ENCODE measurements around the gene KRTAP10-9.

DNA sequence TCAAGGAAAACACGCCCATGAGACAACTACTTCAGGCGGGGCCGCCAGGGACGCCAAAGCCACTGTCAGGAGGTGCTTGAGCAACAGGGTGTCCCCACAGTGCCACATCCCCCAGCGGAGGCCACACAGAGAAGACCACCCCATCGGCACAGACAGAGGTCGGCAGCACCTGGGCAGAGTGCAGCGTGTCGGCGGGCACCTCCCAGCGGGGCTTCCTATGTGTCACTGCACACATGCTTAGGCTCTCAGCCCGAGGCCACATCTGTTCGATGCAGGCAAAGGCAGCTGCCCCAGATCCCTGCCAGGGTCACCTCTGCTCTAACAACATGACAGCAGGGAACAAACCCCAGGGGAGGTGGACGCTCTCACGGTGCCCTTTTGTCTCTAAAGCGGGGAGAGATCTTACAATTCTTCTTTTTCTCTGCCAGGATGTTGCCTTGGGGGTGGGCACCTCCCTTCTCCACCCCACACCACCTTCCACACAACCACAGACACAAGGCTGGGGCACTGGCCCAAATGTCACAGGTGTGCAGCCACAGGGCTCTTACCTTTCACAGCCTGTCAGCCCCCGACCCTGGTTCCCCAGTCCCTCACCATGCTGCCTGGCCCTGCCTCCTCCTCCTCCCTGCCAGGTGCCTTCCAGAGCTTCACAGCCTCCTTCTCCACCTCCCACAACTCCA, 10.8 kb upstream of the KRTAP10-9 start:
- TF ChIP-seq SNAI2 (CRISPR knock-in tag; IDR thresholded peaks at IDR 0.05) = no peak
- TF ChIP-seq CREB5 (CRISPR knock-in tag; IDR thresholded peaks at IDR 0.05; ENCODE audit: low read depth) = no peak
- no peak for TF ChIP-seq ZNF8 (CRISPR knock-in tag; IDR thresholded peaks at IDR 0.05)
- no peak for TF ChIP-seq CSRNP3 (CRISPR knock-in tag; IDR thresholded peaks at IDR 0.05)
- TF ChIP-seq, protein P1, sequence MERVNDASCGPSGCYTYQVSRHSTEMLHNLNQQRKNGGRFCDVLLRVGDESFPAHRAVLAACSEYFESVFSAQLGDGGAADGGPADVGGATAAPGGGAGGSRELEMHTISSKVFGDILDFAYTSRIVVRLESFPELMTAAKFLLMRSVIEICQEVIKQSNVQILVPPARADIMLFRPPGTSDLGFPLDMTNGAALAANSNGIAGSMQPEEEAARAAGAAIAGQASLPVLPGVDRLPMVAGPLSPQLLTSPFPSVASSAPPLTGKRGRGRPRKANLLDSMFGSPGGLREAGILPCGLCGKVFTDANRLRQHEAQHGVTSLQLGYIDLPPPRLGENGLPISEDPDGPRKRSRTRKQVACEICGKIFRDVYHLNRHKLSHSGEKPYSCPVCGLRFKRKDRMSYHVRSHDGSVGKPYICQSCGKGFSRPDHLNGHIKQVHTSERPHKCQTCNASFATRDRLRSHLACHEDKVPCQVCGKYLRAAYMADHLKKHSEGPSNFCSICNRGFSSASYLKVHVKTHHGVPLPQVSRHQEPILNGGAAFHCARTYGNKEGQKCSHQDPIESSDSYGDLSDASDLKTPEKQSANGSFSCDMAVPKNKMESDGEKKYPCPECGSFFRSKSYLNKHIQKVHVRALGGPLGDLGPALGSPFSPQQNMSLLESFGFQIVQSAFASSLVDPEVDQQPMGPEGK (CRISPR knock-in tag; IDR thresholded peaks at IDR 0.05; ENCODE audit: borderline replicate concordance) = no peak
- no peak for TF ChIP-seq ZFP3 (CRISPR knock-in tag; IDR thresholded peaks at IDR 0.05)
- TF ChIP-seq RARB (CRISPR knock-in tag; IDR thresholded peaks at IDR 0.05) = no peak
- no peak for TF ChIP-seq ARNTL (CRISPR knock-in tag; IDR thresholded peaks at IDR 0.05; ENCODE audit: borderline replicate concordance, low read depth)
- TF ChIP-seq TOX (CRISPR knock-in tag; IDR thresholded peaks at IDR 0.05; ENCODE audit: borderline replicate concordance) = no peak
- TF ChIP-seq PPARA (CRISPR knock-in tag; IDR thresholded peaks at IDR 0.05; ENCODE audit: borderline replicate concordance) = no peak
- TF ChIP-seq CSDC2 (CRISPR knock-in tag; IDR thresholded peaks at IDR 0.05) = no peak
- TF ChIP-seq, protein P2, sequence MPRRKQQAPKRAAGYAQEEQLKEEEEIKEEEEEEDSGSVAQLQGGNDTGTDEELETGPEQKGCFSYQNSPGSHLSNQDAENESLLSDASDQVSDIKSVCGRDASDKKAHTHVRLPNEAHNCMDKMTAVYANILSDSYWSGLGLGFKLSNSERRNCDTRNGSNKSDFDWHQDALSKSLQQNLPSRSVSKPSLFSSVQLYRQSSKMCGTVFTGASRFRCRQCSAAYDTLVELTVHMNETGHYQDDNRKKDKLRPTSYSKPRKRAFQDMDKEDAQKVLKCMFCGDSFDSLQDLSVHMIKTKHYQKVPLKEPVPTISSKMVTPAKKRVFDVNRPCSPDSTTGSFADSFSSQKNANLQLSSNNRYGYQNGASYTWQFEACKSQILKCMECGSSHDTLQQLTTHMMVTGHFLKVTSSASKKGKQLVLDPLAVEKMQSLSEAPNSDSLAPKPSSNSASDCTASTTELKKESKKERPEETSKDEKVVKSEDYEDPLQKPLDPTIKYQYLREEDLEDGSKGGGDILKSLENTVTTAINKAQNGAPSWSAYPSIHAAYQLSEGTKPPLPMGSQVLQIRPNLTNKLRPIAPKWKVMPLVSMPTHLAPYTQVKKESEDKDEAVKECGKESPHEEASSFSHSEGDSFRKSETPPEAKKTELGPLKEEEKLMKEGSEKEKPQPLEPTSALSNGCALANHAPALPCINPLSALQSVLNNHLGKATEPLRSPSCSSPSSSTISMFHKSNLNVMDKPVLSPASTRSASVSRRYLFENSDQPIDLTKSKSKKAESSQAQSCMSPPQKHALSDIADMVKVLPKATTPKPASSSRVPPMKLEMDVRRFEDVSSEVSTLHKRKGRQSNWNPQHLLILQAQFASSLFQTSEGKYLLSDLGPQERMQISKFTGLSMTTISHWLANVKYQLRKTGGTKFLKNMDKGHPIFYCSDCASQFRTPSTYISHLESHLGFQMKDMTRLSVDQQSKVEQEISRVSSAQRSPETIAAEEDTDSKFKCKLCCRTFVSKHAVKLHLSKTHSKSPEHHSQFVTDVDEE (CRISPR knock-in tag; IDR thresholded peaks at IDR 0.05) = no peak
- no peak for TF ChIP-seq ZNF70 (CRISPR knock-in tag; IDR thresholded peaks at IDR 0.05)

All from SK-N-SH treated with all-trans-retinoic acid at 6 μM for 48 hours (cell line).